ENCODE data around the gene KLHDC7A.

GRCh38 chr1:18511874-18512150 is 31.1 kb downstream of the KLHDC7A start:
- TF ChIP-seq POLR2A (IDR thresholded peaks at IDR 0.05; ENCODE audit: low read depth, low read length): no peak
- TF ChIP-seq POLR2AphosphoS5 (IDR thresholded peaks at IDR 0.05; ENCODE audit: low read depth, low read length): no peak
